ENCODE data around the gene ORC5.

Gene ORC5

DNA sequence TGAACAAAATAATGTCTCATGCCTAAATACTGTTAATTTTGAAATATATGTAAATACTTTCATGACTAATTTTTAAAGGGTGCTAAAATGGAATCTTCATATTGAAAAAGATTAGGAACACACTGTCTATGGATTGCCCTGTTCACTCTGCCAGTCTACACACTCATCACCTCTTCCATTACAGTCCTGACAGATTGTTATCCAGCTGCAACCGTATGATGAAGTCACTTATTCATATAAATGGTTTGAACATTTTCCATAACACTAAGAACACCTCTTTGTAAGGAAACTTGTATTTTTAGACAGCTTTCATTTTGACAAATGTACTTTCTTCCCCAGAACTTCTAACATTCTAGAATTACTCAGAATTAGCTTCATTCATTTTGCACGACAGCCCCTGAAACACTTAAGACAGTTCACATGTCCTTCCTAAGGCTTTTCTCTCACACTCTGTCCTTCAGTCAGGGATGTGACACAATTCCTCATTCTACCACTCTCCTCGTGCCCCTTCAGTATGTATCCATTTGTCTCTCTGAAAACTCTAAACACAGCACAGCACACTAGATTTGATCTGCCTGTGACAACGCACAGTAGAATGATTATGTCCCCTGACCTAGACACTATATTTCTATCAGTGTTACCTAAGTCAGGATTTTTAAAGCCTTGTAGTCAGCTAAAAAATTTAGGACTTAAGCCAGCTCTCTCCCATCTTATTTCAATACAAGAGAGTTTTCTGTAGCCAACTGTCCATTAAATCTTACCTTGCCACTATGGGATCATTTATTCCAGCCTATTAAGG lies 71.9 kb downstream of the ORC5 start:
- no peak for DNase-seq (ENCODE audit: low spot score)
- Histone ChIP-seq H3K27ac (no peak overlapping the region), H3K4me3 (no peak overlapping the region)
- TF ChIP-seq, protein P1, sequence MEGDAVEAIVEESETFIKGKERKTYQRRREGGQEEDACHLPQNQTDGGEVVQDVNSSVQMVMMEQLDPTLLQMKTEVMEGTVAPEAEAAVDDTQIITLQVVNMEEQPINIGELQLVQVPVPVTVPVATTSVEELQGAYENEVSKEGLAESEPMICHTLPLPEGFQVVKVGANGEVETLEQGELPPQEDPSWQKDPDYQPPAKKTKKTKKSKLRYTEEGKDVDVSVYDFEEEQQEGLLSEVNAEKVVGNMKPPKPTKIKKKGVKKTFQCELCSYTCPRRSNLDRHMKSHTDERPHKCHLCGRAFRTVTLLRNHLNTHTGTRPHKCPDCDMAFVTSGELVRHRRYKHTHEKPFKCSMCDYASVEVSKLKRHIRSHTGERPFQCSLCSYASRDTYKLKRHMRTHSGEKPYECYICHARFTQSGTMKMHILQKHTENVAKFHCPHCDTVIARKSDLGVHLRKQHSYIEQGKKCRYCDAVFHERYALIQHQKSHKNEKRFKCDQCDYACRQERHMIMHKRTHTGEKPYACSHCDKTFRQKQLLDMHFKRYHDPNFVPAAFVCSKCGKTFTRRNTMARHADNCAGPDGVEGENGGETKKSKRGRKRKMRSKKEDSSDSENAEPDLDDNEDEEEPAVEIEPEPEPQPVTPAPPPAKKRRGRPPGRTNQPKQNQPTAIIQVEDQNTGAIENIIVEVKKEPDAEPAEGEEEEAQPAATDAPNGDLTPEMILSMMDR (IDR thresholded peaks at IDR 0.05), result no peak

DNA sequence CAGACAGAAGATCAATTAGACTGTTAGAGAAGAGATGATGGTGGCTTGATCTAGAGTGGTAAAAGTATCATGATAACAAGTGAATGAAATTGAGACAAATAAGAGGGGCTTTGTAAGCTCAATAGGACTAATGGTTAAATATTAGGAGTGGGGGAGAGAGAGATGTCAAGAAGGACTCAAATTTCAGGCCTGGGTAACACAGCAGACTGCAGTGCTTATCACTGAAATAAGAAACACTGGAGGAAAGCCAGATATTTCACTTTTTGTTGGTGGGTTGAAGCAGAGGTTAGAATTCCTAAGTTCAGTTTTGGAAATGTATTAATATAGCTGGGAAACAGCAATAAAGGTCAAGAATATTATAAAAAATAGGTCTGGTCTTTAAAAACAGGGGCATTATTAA lies 74.6 kb downstream of the ORC5 start:
- H3K4me3 ChIP-seq, result no peak overlapping the region
- no peak overlapping the region for H3K27ac ChIP-seq
- DNase-seq (ENCODE audit: low spot score), result no peak
- TF ChIP-seq, protein P1 (IDR thresholded peaks at IDR 0.05), result no peak

- DNase-seq (ENCODE audit: low spot score), result no peak
- no peak overlapping the region for H3K4me3 ChIP-seq
- TF ChIP-seq, protein P1 (IDR thresholded peaks at IDR 0.05), result no peak
- no peak overlapping the region for H3K27ac ChIP-seq
Observed at GRCh38 chr7:104130726-104131125, 77.1 kb downstream of the ORC5 start.

- TF ChIP-seq, protein P1 (IDR thresholded peaks at IDR 0.05), result no peak
- no peak for DNase-seq (ENCODE audit: low spot score)
- Histone ChIP-seq H3K4me3 (no peak overlapping the region), H3K27ac (no peak overlapping the region)
Observed at GRCh38 chr7:104127204-104127603, 80.6 kb downstream of the ORC5 start.

- TF ChIP-seq, protein P1 (IDR thresholded peaks at IDR 0.05), result no peak
- no peak for DNase-seq (ENCODE audit: low spot score)
- no peak overlapping the region for H3K4me3 ChIP-seq
- no peak overlapping the region for H3K27ac ChIP-seq
Observed at GRCh38 chr7:104126411-104126841, 81.4 kb downstream of the ORC5 start.

DNA sequence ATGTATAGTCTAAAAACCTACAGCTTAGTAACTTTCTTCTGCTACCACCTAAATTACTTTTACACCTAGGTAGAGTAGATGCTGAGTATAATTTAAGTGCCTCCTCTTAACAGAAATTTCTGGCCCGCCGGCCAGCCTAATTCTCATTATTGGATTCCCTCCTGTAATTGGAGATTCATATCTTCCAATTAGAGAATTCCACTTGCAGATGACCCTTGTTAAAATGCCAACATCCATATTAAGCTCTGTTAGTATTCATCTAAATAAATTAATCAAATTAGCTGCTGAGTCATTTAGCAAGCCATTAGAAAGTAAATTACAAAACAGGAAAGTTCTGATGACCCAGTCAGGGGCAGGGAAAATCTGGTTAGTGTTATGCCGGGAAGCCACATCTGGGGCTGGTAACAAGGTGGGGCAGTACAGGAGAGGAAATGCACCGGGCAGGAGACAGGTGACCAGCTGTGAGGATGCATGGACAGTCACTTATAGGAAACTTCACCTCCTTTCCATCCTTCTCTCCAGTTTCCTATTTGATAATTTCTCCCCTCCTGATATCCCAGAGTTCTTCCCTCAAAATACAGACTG lies 82.8 kb downstream of the ORC5 start:
- no peak overlapping the region for H3K27ac ChIP-seq
- DNase-seq (ENCODE audit: low spot score), result no peak
- H3K4me3 ChIP-seq, result no peak overlapping the region
- TF ChIP-seq, protein P1 (IDR thresholded peaks at IDR 0.05), result no peak

DNA sequence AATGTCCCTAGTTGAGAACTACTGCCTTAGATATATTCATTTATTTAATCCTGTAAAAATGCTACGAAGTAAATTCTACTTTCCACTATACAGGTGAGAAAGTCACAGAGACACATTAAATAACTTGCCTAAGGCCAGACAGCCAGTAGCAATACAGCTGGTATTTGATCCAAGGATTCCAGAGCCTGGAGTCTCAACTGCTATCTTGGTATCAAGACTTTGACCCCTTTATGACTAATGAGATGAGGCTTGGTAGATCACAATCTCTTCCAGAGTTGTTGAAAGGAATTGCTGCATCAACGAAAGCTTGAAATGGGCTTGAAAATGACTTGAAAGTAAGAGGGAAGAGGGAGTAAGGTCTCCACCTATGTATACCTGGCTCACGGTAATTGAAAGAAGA lies 83.3 kb downstream of the ORC5 start:
- no peak for DNase-seq (ENCODE audit: low spot score)
- TF ChIP-seq, protein P1 (IDR thresholded peaks at IDR 0.05), result no peak
- Histone ChIP-seq H3K4me3 (no peak overlapping the region), H3K27ac (no peak overlapping the region)
